Caco-2 (cell line): Measurements from ENCODE around the gene ATP5IF1. TPM values are rescaled to one million over a fixed set of nuclear protein-coding genes. Genes with fewer than 3 reads are reported as not detected.

Experiments used
- BruUV-seq: library from RNA; stranded (reverse); fragments of 400-500 nt; replicated peaks from 2 replicates; lab custom pipeline; 2021; lab: Mats Ljungman, UMichigan
- CTCF ChIA-PET: fragments of 300-600 bp; sonication (Branson Sonifier 250); formaldehyde crosslinking; loops from one replicate; lab custom pipeline; 2022; ENCODE audit warnings: antibody characterized with exemption; lab: Charles Lee
- POLR2A ChIA-PET: fragments of 300-600 bp; sonication (Branson Sonifier 250); formaldehyde crosslinking; loops from one replicate; lab custom pipeline; 2022; ENCODE audit warnings: antibody characterized with exemption; lab: Charles Lee
- DNase-seq, 2 experiments: peaks; one replicate each; pipeline versions ENCODE4 v3.0.0 to v3.0.0-alpha.2; 2020 to 2022
- H3K27me3 ChIP-seq: replicated peaks from 2 replicates; pipeline ENCODE4 v1.6.0; 2011; ENCODE audit warnings: low read length; ENCODE audit not compliant: control insufficient read depth, insufficient read depth
- H3K36me3 ChIP-seq: 2 replicates; pipeline ENCODE4 v1.5.1; 2011; ENCODE audit warnings: low read length; ENCODE audit not compliant: control insufficient read depth, insufficient read depth
- H3K4me1 ChIP-seq: fragments of 250-450 bp; sonication (Bioruptor Pico); 2 replicates; pipeline ENCODE4 v1.5.1; 2020; ENCODE audit warnings: mild to moderate bottlenecking
- H3K4me3 ChIP-seq: 2 replicates; pipeline ENCODE4 v1.5.1; 2011; ENCODE audit warnings: low read depth, mild to moderate bottlenecking, control low read depth, low read length
- H3K9me3 ChIP-seq: fragments of 250-450 bp; sonication (Bioruptor Pico); 2 replicates; pipeline ENCODE4 v1.5.1; 2020; ENCODE audit warnings: mild to moderate bottlenecking, moderate library complexity
- H3K27ac Mint-ChIP-seq: one replicate; pipeline ENCODE4 v1.8.0; 2022; ENCODE audit warnings: mixed read lengths; ENCODE audit not compliant: unreplicated experiment
- H3K27me3 Mint-ChIP-seq: one replicate; pipeline ENCODE4 v1.8.0; 2022; ENCODE audit warnings: mixed read lengths; ENCODE audit not compliant: insufficient read depth, unreplicated experiment
- H3K36me3 Mint-ChIP-seq: one replicate; pipeline ENCODE4 v1.8.0; 2022; ENCODE audit warnings: mild to moderate bottlenecking, mixed read lengths; ENCODE audit not compliant: insufficient read depth, unreplicated experiment
- H3K4me1 Mint-ChIP-seq: one replicate; pipeline ENCODE4 v1.8.0; 2022; ENCODE audit warnings: low read depth, mixed read lengths; ENCODE audit not compliant: unreplicated experiment
- H3K4me3 Mint-ChIP-seq: one replicate; pipeline ENCODE4 v1.8.0; 2022; ENCODE audit warnings: mild to moderate bottlenecking, moderate library complexity, mixed read lengths; ENCODE audit not compliant: unreplicated experiment
- H3K9me3 Mint-ChIP-seq: one replicate; pipeline ENCODE4 v1.8.0; 2022; ENCODE audit warnings: mixed read lengths; ENCODE audit not compliant: unreplicated experiment
- CTCF ChIP-seq, 2 experiments: fragments of 200-600 bp in 1 of 2; IDR thresholded peaks; 1 replicate in 1 of 2; 2 replicates in 1 of 2; pipeline versions ENCODE4 v1.5.1 to v1.8.0; 2011 to 2022; ENCODE audit warnings: antibody characterized with exemption in 1 of 2, control low read depth in 1 of 2, inconsistent platforms in 1 of 2, low read depth in 1 of 2, low read length in 1 of 2, mild to moderate bottlenecking in 1 of 2, moderate library complexity in 1 of 2; ENCODE audit not compliant: insufficient read depth in 1 of 2, severe bottlenecking in 1 of 2, unreplicated experiment in 1 of 2
- intact Hi-C: fragments of 100-400 bp; cut with micrococcal nuclease; formaldehyde crosslinking; loops from one replicate; pipeline ENCODE4 v1.10.0; 2022; ENCODE audit not compliant: unreplicated experiment
- total RNA-seq: library from RNA; stranded (reverse); gene quantifications from 2 replicates; pipeline ENCODE4 v1.2.3, GENCODE V29; 2022

ATP5IF1 gene
- total RNA-seq, 1 experiment from 2014 or later = 130 TPM

- POLR2A ChIA-PET = interaction anchor here (0.8 kb wide), 1 partner anchor 30 kb away, joined by 8 read pairs; the partner anchor contains the start of gene ATP5IF1
- Histone ChIP-seq H3K27me3 (no peaks in the 10 kb centered on the region), H3K9me3 (no peaks in the 10 kb centered on the region), H3K36me3 (no peaks in the 10 kb centered on the region), H3K4me3 (no peak overlapping the region), H3K4me1 (no peaks in the 10 kb centered on the region)
- TF ChIP-seq CTCF (IDR thresholded peaks at IDR 0.05; ENCODE audit: insufficient read depth in 1 of 2, low read depth in 1 of 2, low read length in 1 of 2, severe bottlenecking in 1 of 2, unreplicated experiment in 1 of 2) = no peak
- Mint-ChIP-seq H3K36me3 (peaks cover 29% of the 10 kb centered on the region), H3K4me1 (no peaks in the 10 kb centered on the region), H3K4me3 (no peak overlapping the region), H3K27ac (no peak overlapping the region), H3K9me3 (no peaks in the 10 kb centered on the region), H3K27me3 (no peaks in the 10 kb centered on the region)
- CTCF ChIA-PET = no interaction called here
- intact Hi-C loops = no loop called here
- BruUV-seq = no TSS peak
- DNase-seq = no peak
These were observed 29.7 kb downstream of the ATP5IF1 start for GRCh38 chr1:28265577-28265976.

GRCh38 chr1:28266920-28267322, 31.0 kb downstream of the ATP5IF1 start:
- no peak for TF ChIP-seq CTCF (IDR thresholded peaks at IDR 0.05; ENCODE audit: insufficient read depth in 1 of 2, low read depth in 1 of 2, low read length in 1 of 2, severe bottlenecking in 1 of 2, unreplicated experiment in 1 of 2)
- CTCF ChIA-PET = no interaction called here
- H3K9me3 ChIP-seq = no peaks in the 10 kb centered on the region
- Mint-ChIP-seq H3K4me1 (no peaks in the 10 kb centered on the region), H3K4me3 (no peak overlapping the region), H3K27me3 (no peaks in the 10 kb centered on the region), H3K9me3 (no peaks in the 10 kb centered on the region), H3K36me3 (peaks cover 29% of the 10 kb centered on the region), H3K27ac (no peak overlapping the region)
- intact Hi-C loops = no loop called here
- no peak for DNase-seq
- H3K27me3 ChIP-seq = no peaks in the 10 kb centered on the region
- no peaks in the 10 kb centered on the region for H3K4me1 ChIP-seq
- POLR2A ChIA-PET = no interaction called here
- H3K4me3 ChIP-seq = no peak overlapping the region
- H3K36me3 ChIP-seq = no peaks in the 10 kb centered on the region
- BruUV-seq = no TSS peak

- POLR2A ChIA-PET = no interaction called here
These were observed 31.7 kb downstream of the ATP5IF1 start for GRCh38 chr1:28267633-28268032.

More at GRCh38 chr1:28267633-28268032, 31.7 kb downstream of the ATP5IF1 start:
- Mint-ChIP-seq H3K4me3 (no peak overlapping the region), H3K27ac (no peak overlapping the region), H3K36me3 (peaks cover 26% of the 10 kb centered on the region), H3K9me3 (no peaks in the 10 kb centered on the region), H3K27me3 (no peaks in the 10 kb centered on the region), H3K4me1 (no peaks in the 10 kb centered on the region)
- no peaks in the 10 kb centered on the region for H3K4me1 ChIP-seq
- no peak for TF ChIP-seq CTCF (IDR thresholded peaks at IDR 0.05; ENCODE audit: insufficient read depth in 1 of 2, low read depth in 1 of 2, low read length in 1 of 2, severe bottlenecking in 1 of 2, unreplicated experiment in 1 of 2)
- DNase-seq = no peak
- CTCF ChIA-PET = no interaction called here
- H3K27me3 ChIP-seq = no peaks in the 10 kb centered on the region
- H3K9me3 ChIP-seq = no peaks in the 10 kb centered on the region
- no TSS peak for BruUV-seq
- intact Hi-C loops = no loop called here
- no peak overlapping the region for H3K4me3 ChIP-seq
- no peaks in the 10 kb centered on the region for H3K36me3 ChIP-seq
